Upper lobe of left lung (tissue), 4 donors: Measurements from ENCODE around the gene TUBGCP2.

Experiments used
- EP300 ChIP-seq, 4 donors: sonication (generic); formaldehyde crosslinking; IDR thresholded peaks; one replicate each; pipeline ENCODE4 v1.5.1; 2017; ENCODE audit warnings: antibody characterized with exemption in 4 of 4, control low read depth in 2 of 4
- POLR2A ChIP-seq, 4 donors: fragments of 450-650 bp; IDR thresholded peaks; one replicate each; pipeline ENCODE4 v1.5.1; 2016 to 2017; ENCODE audit warnings: antibody characterized with exemption in 4 of 4, mild to moderate bottlenecking in 2 of 4
- POLR2AphosphoS5 ChIP-seq, 2 donors: sonication (generic); formaldehyde crosslinking; IDR thresholded peaks; one replicate each; pipeline ENCODE4 v1.5.1; 2017; ENCODE audit warnings: antibody characterized with exemption in 2 of 2
- TF ChIP-seq, protein P1 (sequence below), 6 experiments: fragments of 450-650 bp in 4 of 6; fragments of 200-600 bp in 2 of 6; sonication (generic) in 2 of 6; IDR thresholded peaks; one replicate each; pipeline ENCODE4 v1.5.1; 2016 to 2019; ENCODE audit warnings: antibody characterized with exemption in 6 of 6

GRCh38 chr10:133286366-133286765 lies 22.3 kb downstream of the TUBGCP2 start:
- TF ChIP-seq POLR2A (IDR thresholded peaks at IDR 0.05), result no peak
- TF ChIP-seq, protein P1, sequence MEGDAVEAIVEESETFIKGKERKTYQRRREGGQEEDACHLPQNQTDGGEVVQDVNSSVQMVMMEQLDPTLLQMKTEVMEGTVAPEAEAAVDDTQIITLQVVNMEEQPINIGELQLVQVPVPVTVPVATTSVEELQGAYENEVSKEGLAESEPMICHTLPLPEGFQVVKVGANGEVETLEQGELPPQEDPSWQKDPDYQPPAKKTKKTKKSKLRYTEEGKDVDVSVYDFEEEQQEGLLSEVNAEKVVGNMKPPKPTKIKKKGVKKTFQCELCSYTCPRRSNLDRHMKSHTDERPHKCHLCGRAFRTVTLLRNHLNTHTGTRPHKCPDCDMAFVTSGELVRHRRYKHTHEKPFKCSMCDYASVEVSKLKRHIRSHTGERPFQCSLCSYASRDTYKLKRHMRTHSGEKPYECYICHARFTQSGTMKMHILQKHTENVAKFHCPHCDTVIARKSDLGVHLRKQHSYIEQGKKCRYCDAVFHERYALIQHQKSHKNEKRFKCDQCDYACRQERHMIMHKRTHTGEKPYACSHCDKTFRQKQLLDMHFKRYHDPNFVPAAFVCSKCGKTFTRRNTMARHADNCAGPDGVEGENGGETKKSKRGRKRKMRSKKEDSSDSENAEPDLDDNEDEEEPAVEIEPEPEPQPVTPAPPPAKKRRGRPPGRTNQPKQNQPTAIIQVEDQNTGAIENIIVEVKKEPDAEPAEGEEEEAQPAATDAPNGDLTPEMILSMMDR (IDR thresholded peaks at IDR 0.05), result no peak
- TF ChIP-seq EP300 (IDR thresholded peaks at IDR 0.05), result no peak
- TF ChIP-seq POLR2AphosphoS5 (IDR thresholded peaks at IDR 0.05), result no peak
